Fibroblast of the aortic adventitia (primary cell): Measurements from ENCODE around the gene GALNT2. TPM values are rescaled to one million over a fixed set of nuclear protein-coding genes. Genes with fewer than 3 reads are reported as not detected.

Experiments
- DNase-seq: peaks from one replicate; pipeline ENCODE4 v3.0.0-alpha.2; 2010; ENCODE audit warnings: low read depth
- H3K4me3 ChIP-seq: 2 replicates; pipeline ENCODE4 v1.5.1; 2011; ENCODE audit warnings: low read depth, mild to moderate bottlenecking, control low read depth, low read length, moderate library complexity
- CTCF ChIP-seq: IDR thresholded peaks from 2 replicates; pipeline ENCODE4 v1.5.1; 2011; ENCODE audit warnings: mild to moderate bottlenecking, low read length, control low read depth, inconsistent platforms; ENCODE audit not compliant: insufficient read depth
- total RNA-seq: library from RNA; depleted of rRNA; stranded (reverse); fragments of >200 nt; gene quantifications from 2 replicates; pipeline ENCODE4 v1.2.3, GENCODE V29; 2012; ENCODE audit warnings: low replicate concordance

GALNT2 gene
- total RNA-seq, 1 donor = 68.1 TPM

GRCh38 chr1:230276401-230276800 lies 209.4 kb downstream of the GALNT2 start:
- no peak for DNase-seq
- no peak overlapping the region for H3K4me3 ChIP-seq
- no peak for TF ChIP-seq CTCF

GRCh38 chr1:230277201-230278025 lies 210.4 kb downstream of the GALNT2 start:
- no peak overlapping the region for H3K4me3 ChIP-seq
- DNase-seq = no peak
- TF ChIP-seq CTCF = no peak

- TF ChIP-seq CTCF = no peak
- DNase-seq = no peak
Observed at GRCh38 chr1:230278376-230278775, 211.3 kb downstream of the GALNT2 start.

GRCh38 chr1:230278871-230279582 lies 212.0 kb downstream of the GALNT2 start:
- TF ChIP-seq CTCF = no peak
- no peak overlapping the region for H3K4me3 ChIP-seq
- no peak for DNase-seq

More at GRCh38 chr1:230278376-230278775, 211.3 kb downstream of the GALNT2 start:
- no peak overlapping the region for H3K4me3 ChIP-seq

GRCh38 chr1:230279583-230279945 lies 212.5 kb downstream of the GALNT2 start:
- H3K4me3 ChIP-seq = no peak overlapping the region
- no peak for TF ChIP-seq CTCF
- no peak for DNase-seq

GRCh38 chr1:230280054-230280795 lies 213.2 kb downstream of the GALNT2 start:
- H3K4me3 ChIP-seq = no peak overlapping the region
- no peak for DNase-seq
- TF ChIP-seq CTCF = no peak
